GM23338 (cell line): Measurements from ENCODE around the gene BRD9. TPM values are rescaled to one million over a fixed set of nuclear protein-coding genes. Genes with fewer than 3 reads are reported as not detected.
A peak's percentile ranks its signal among the peaks of the same experiment; 100 is the strongest.

ENCODE experiments used
- ATAC-seq: fragments of 200-7000 bp; cut with Tn5 transposase; 3 replicates; pipeline ENCODE4 v1.9.1; 2020
- DNase-seq: peaks from one replicate; pipeline ENCODE4 v3.0.0-alpha.2; 2015; ENCODE audit warnings: low spot score
- H2AFZ ChIP-seq: fragments of 200-600 bp; sonication (generic); 2 replicates; pipeline ENCODE4 v1.8.0; 2016; ENCODE audit warnings: antibody characterized with exemption, mild to moderate bottlenecking, moderate library complexity
- H3F3A ChIP-seq: fragments of 200-600 bp; sonication (generic); replicated peaks from 2 replicates; pipeline ENCODE4 v1.8.0; 2017; ENCODE audit warnings: antibody characterized with exemption, mixed run types, low read depth
- H3K27ac ChIP-seq: fragments of 200-600 bp; sonication (generic); 2 replicates; pipeline ENCODE4 v1.6.1; 2016; ENCODE audit warnings: low read depth
- H3K27me3 ChIP-seq: fragments of 200-600 bp; sonication (generic); 2 replicates; pipeline ENCODE4 v1.8.0; 2016; ENCODE audit warnings: mild to moderate bottlenecking, mixed run types, moderate library complexity; ENCODE audit not compliant: insufficient read depth
- H3K36me3 ChIP-seq: fragments of 200-600 bp; sonication (generic); 2 replicates; pipeline ENCODE4 v1.8.0; 2016; ENCODE audit warnings: mild to moderate bottlenecking; ENCODE audit not compliant: insufficient read depth
- H3K4me1 ChIP-seq: fragments of 200-600 bp; sonication (generic); 2 replicates; pipeline ENCODE4 v1.8.0; 2016; ENCODE audit warnings: mild to moderate bottlenecking, moderate library complexity; ENCODE audit not compliant: insufficient read depth
- H3K4me2 ChIP-seq: fragments of 200-600 bp; sonication (generic); 2 replicates; pipeline ENCODE4 v1.7.1; 2017; ENCODE audit warnings: mixed run types
- H3K4me3 ChIP-seq: fragments of 200-600 bp; sonication (generic); 2 replicates; pipeline ENCODE4 v1.6.1; 2016; ENCODE audit warnings: mixed run types
- H3K79me2 ChIP-seq: fragments of 200-600 bp; sonication (generic); replicated peaks from 2 replicates; pipeline ENCODE4 v1.8.0; 2017; ENCODE audit warnings: mild to moderate bottlenecking; ENCODE audit not compliant: insufficient read depth
- H3K9me2 ChIP-seq: fragments of 200-600 bp; sonication (generic); 2 replicates; pipeline ENCODE4 v1.8.0; 2017; ENCODE audit not compliant: insufficient read depth
- H4K20me1 ChIP-seq: fragments of 200-600 bp; sonication (generic); replicated peaks from 2 replicates; pipeline ENCODE4 v1.8.0; 2017; ENCODE audit warnings: mild to moderate bottlenecking; ENCODE audit not compliant: insufficient read depth
- H3K27ac Mint-ChIP-seq: 2 replicates; pipeline ENCODE4 v1.8.0; 2020; ENCODE audit warnings: inconsistent platforms, mild to moderate bottlenecking, moderate library complexity, mixed read lengths
- H3K27me3 Mint-ChIP-seq: 3 replicates; pipeline ENCODE4 v1.8.0; 2022; ENCODE audit warnings: low read depth, mild to moderate bottlenecking, moderate library complexity, mixed read lengths, inconsistent platforms; ENCODE audit not compliant: insufficient read depth, poor library complexity
- H3K36me3 Mint-ChIP-seq: 3 replicates; pipeline ENCODE4 v1.8.0; 2021; ENCODE audit warnings: low read depth, mild to moderate bottlenecking, inconsistent platforms, moderate library complexity, mixed read lengths
- H3K4me1 Mint-ChIP-seq: 3 replicates; pipeline ENCODE4 v1.8.0; 2020; ENCODE audit warnings: mild to moderate bottlenecking, inconsistent platforms, mixed read lengths
- H3K4me3 Mint-ChIP-seq: 3 replicates; pipeline ENCODE4 v1.8.0; 2021; ENCODE audit warnings: moderate library complexity, mild to moderate bottlenecking, inconsistent platforms, mixed read lengths
- H3K9me3 Mint-ChIP-seq: 3 replicates; pipeline ENCODE4 v1.8.0; 2020; ENCODE audit warnings: moderate library complexity, mild to moderate bottlenecking, inconsistent platforms, mixed read lengths
- CREB1 ChIP-seq: fragments of 250-450 bp; sonication (Bioruptor Pico); IDR thresholded peaks from 2 replicates; pipeline ENCODE4 v1.5.0; 2020; ENCODE audit warnings: low read depth, mild to moderate bottlenecking, moderate library complexity
- CTCF ChIP-seq, 2 experiments: fragments of 200-600 bp in 1 of 2; sonication (generic) in 1 of 2; conservative IDR thresholded peaks; 2 replicates each; pipeline versions ENCODE4 v1.5.1 to v1.6.1; 2016 to 2017; ENCODE audit warnings: antibody characterized with exemption in 2 of 2, low read depth in 2 of 2, mild to moderate bottlenecking in 2 of 2, moderate library complexity in 1 of 2
- ETS1 ChIP-seq: IDR thresholded peaks from 2 replicates; pipeline ENCODE4 v1.6.1; 2016; ENCODE audit warnings: antibody characterized with exemption
- EZH2 ChIP-seq: fragments of 200-600 bp; sonication (generic); IDR thresholded peaks from one replicate; pipeline ENCODE4 v1.8.0; 2017; ENCODE audit warnings: antibody characterized with exemption, mild to moderate bottlenecking, low read depth; ENCODE audit not compliant: unreplicated experiment
- EZH2phosphoT487 ChIP-seq: fragments of 200-600 bp; sonication (generic); IDR thresholded peaks from one replicate; pipeline ENCODE4 v1.8.1; 2018; ENCODE audit warnings: antibody characterized with exemption; ENCODE audit not compliant: unreplicated experiment
- JUNB ChIP-seq: IDR thresholded peaks from one replicate; pipeline ENCODE4 v1.6.1; 2016; ENCODE audit warnings: antibody characterized with exemption; ENCODE audit not compliant: unreplicated experiment
- NANOG ChIP-seq: IDR thresholded peaks from 2 replicates; pipeline ENCODE4 v1.6.1; 2016; ENCODE audit warnings: antibody characterized with exemption, borderline replicate concordance
- POLR2AphosphoS5 ChIP-seq: IDR thresholded peaks from 2 replicates; pipeline ENCODE4 v1.6.1; 2016; ENCODE audit warnings: antibody characterized with exemption, low read depth
- REST ChIP-seq: IDR thresholded peaks from one replicate; pipeline ENCODE4 v1.6.1; 2018; ENCODE audit warnings: antibody characterized with exemption; ENCODE audit not compliant: unreplicated experiment
- STAT1 ChIP-seq: IDR thresholded peaks from one replicate; pipeline ENCODE4 v1.6.1; 2016; ENCODE audit warnings: antibody characterized with exemption; ENCODE audit not compliant: unreplicated experiment
- ZNF114 ChIP-seq: fragments of 250-450 bp; sonication (Bioruptor Pico); IDR thresholded peaks from 2 replicates; pipeline ENCODE4 v1.5.0; 2020; ENCODE audit warnings: mild to moderate bottlenecking, moderate library complexity
- ZNF331 ChIP-seq: fragments of 250-450 bp; sonication (Bioruptor Pico); IDR thresholded peaks from 2 replicates; pipeline ENCODE4 v1.5.0; 2020; ENCODE audit warnings: low read depth, mild to moderate bottlenecking, moderate library complexity
- ZNF462 ChIP-seq: fragments of 250-450 bp; sonication (Bioruptor Pico); IDR thresholded peaks from 2 replicates; pipeline ENCODE4 v1.5.0; 2020; ENCODE audit warnings: mild to moderate bottlenecking, moderate library complexity
- polyA plus RNA-seq: library from polyadenylated mRNA; unstranded; fragments of >200 nt; fragmentation: Nextera tagmentation; extraction: Ambion mirVana; gene quantifications from 2 replicates; pipeline ENCODE4 v1.2.1, GENCODE V29; 2016
- total RNA-seq: library from RNA; depleted of rRNA; stranded (reverse); fragments of >200 nt; shearing (Covaris generic); gene quantifications from 2 replicates; pipeline ENCODE4 v1.2.3, GENCODE V29; 2014

BRD9 gene
- total and polyA plus RNA-seq, 2 experiments from 2014 or later: 32.9 to 54.7 TPM

GRCh38 chr5:875931-876330, 16.7 kb downstream of the BRD9 start (continued):
- TF ChIP-seq ZNF114 (no peak), EZH2phosphoT487 (no peak)

GRCh38 chr5:873328-873727, 19.3 kb downstream of the BRD9 start:
- Histone ChIP-seq H2AFZ (no peak overlapping the region), H3K4me1 (no peaks in the 10 kb centered on the region), H3K9me2 (no peaks in the 10 kb centered on the region), H3K4me2 (no peak overlapping the region), H3F3A (0 out of 2 replicates have a peak, but pooled peaks cover 4% of the 10 kb centered on the region), H3K27ac (no peak overlapping the region), H3K36me3 (peaks cover 52% of the 10 kb centered on the region), H3K4me3 (no peak overlapping the region), H3K79me2 (peaks cover 17% of the 10 kb centered on the region), H4K20me1 (peaks cover 20% of the 10 kb centered on the region), H3K27me3 (no peaks in the 10 kb centered on the region)
- H3K36me3 Mint-ChIP-seq: peaks cover 96% of the 10 kb centered on the region
- TF ChIP-seq ZNF114 (no peak), ZNF462 (CRISPR knock-in tag) (no peak), EZH2phosphoT487 (no peak), CTCF (conservative IDR thresholded peaks at IDR 0.05; ENCODE audit: low read depth in 2 of 2) (no peak), ETS1 (no peak), NANOG (no peak), EZH2 (no peak), JUNB (no peak), REST (no peak), CREB1 (no peak), ZNF331 (CRISPR knock-in tag) (no peak), STAT1 (no peak), POLR2AphosphoS5 (no peak)
- no peaks in the 10 kb centered on the region for H3K9me3 Mint-ChIP-seq
- DNase-seq (no peak), ATAC-seq (no peak)
- no peaks in the 10 kb centered on the region for H3K4me1 Mint-ChIP-seq
- no peak overlapping the region for H3K4me3 Mint-ChIP-seq
- H3K27ac Mint-ChIP-seq: peak overlapping the region; percentile 62; the same call in 1 of the 2 replicates
- H3K27me3 Mint-ChIP-seq: peaks cover 9% of the 10 kb centered on the region
